Calu3 (cell line): ENCODE data around the gene PPP1R17. TPM values are rescaled to one million over a fixed set of nuclear protein-coding genes. Genes with fewer than 3 reads are reported as not detected.

Experiments used
- Bru-seq: library from RNA; stranded (reverse); fragments of 400-500 nt; gene quantifications from one replicate; lab custom pipeline; 2021; lab: Mats Ljungman, UMichigan
- BruChase-seq, 2 experiments: library from RNA; stranded (reverse); fragments of 400-500 nt; gene quantifications; one replicate each; lab custom pipeline; 2021; lab: Mats Ljungman, UMichigan
- BruUV-seq: library from RNA; stranded (reverse); fragments of 400-500 nt; replicated peaks from 2 replicates; lab custom pipeline; 2021; lab: Mats Ljungman, UMichigan
- CTCF ChIA-PET: fragments of 300-600 bp; sonication (Branson Sonifier 250); formaldehyde crosslinking; loops from one replicate; lab custom pipeline; 2022; ENCODE audit warnings: antibody characterized with exemption; lab: Charles Lee
- DNase-seq: peaks from one replicate; pipeline ENCODE4 v3.0.0; 2022
- H3K27ac Mint-ChIP-seq: one replicate; pipeline ENCODE4 v1.8.0; 2022; ENCODE audit warnings: mixed read lengths; ENCODE audit not compliant: unreplicated experiment
- H3K27me3 Mint-ChIP-seq: one replicate; pipeline ENCODE4 v1.8.0; 2022; ENCODE audit warnings: mixed read lengths; ENCODE audit not compliant: unreplicated experiment
- H3K36me3 Mint-ChIP-seq: one replicate; pipeline ENCODE4 v1.8.0; 2022; ENCODE audit warnings: mild to moderate bottlenecking, moderate library complexity, mixed read lengths; ENCODE audit not compliant: insufficient read depth, unreplicated experiment
- H3K4me1 Mint-ChIP-seq: one replicate; pipeline ENCODE4 v1.8.0; 2022; ENCODE audit warnings: mild to moderate bottlenecking, low read depth, mixed read lengths; ENCODE audit not compliant: unreplicated experiment
- H3K4me3 Mint-ChIP-seq: one replicate; pipeline ENCODE4 v1.8.0; 2022; ENCODE audit warnings: mild to moderate bottlenecking, low read depth, moderate library complexity, mixed read lengths; ENCODE audit not compliant: unreplicated experiment
- H3K9me3 Mint-ChIP-seq: one replicate; pipeline ENCODE4 v1.8.0; 2022; ENCODE audit warnings: low read depth, mixed read lengths; ENCODE audit not compliant: unreplicated experiment
- intact Hi-C: fragments of 100-400 bp; cut with micrococcal nuclease; formaldehyde crosslinking; loops from one replicate; pipeline ENCODE4 v1.10.0; 2022; ENCODE audit not compliant: unreplicated experiment
- long read RNA-seq: library from polyadenylated mRNA; stranded (forward); transcript quantifications from one replicate; pipeline ENCODE4 v2.0.0, GENCODE V29; 2022
- total RNA-seq: library from RNA; stranded (reverse); gene quantifications from 2 replicates; pipeline ENCODE4 v1.2.3, GENCODE V29; 2022
- TF ChIP-seq, protein P1 (sequence below): fragments of 200-600 bp; IDR thresholded peaks from one replicate; pipeline ENCODE4 v1.8.0; 2022; ENCODE audit warnings: antibody characterized with exemption; ENCODE audit not compliant: unreplicated experiment

The PPP1R17 gene
- total RNA-seq (not detected in 2 replicates), Bru-seq, nascent RNA (not detected), BruChase-seq, experiment 1, labeled RNA remaining after a 6-hour chase (not detected), BruChase-seq, experiment 2, labeled RNA remaining after a 2-hour chase (not detected)
- long read RNA-seq, partial matches to known transcripts, result 0 of 1 reads
- long read RNA-seq, other reads (novel, unspliced or antisense), result 1 of 1 reads

DNA sequence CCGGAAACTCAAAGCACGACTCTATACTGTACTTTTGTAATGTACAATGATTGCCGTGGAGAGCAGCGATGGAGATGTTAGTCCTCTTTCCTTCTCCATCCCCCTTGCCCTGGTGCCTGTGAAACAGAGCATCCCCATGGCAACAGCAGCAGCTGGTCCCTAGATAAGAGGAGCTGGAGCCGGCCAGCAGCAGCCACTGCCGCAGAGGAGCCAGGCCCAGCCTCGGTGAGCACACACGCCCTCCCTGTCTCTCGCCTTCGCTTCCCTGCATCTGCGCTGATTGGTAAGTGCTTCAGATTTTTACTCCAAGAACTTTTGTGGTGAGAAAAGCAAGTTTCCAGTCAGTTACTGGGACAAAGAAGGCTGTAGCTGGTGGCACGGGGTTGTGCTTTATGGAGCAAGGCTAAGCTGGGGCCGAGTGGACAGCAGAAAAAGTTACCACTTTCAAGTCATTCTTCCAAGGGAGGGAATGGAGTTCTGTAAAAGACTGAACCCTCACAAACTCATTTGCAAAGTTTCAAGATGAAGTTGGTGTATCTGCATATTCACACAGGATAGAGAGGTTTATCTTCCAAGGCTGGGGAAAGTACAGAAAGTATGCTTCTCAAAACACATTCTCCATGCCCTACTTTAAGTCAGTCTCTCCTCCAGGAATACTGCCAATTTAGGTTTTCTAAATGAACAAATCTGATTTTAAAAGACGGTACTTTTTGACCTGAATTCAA, at the start of gene PPP1R17:
TSS of gene PPP1R17 (plus strand) at position 192 of the 725 bp plus-strand sequence. CDS start 5,227 bp downstream, outside the sequence.
- no peaks in the 10 kb centered on the region for H3K36me3 Mint-ChIP-seq
- H3K4me1 Mint-ChIP-seq, result no peaks in the 10 kb centered on the region
- intact Hi-C loops, result no loop called here
- CTCF ChIA-PET, result no interaction called here
- BruUV-seq, result no TSS peak
- DNase-seq, result no peak
- TF ChIP-seq, protein P1, sequence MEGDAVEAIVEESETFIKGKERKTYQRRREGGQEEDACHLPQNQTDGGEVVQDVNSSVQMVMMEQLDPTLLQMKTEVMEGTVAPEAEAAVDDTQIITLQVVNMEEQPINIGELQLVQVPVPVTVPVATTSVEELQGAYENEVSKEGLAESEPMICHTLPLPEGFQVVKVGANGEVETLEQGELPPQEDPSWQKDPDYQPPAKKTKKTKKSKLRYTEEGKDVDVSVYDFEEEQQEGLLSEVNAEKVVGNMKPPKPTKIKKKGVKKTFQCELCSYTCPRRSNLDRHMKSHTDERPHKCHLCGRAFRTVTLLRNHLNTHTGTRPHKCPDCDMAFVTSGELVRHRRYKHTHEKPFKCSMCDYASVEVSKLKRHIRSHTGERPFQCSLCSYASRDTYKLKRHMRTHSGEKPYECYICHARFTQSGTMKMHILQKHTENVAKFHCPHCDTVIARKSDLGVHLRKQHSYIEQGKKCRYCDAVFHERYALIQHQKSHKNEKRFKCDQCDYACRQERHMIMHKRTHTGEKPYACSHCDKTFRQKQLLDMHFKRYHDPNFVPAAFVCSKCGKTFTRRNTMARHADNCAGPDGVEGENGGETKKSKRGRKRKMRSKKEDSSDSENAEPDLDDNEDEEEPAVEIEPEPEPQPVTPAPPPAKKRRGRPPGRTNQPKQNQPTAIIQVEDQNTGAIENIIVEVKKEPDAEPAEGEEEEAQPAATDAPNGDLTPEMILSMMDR, result no peak
- no peak within 1 kb of the TSS for H3K4me3 Mint-ChIP-seq
- no peak within 1 kb of the TSS for H3K27ac Mint-ChIP-seq
- no peaks in the 10 kb centered on the region for H3K9me3 Mint-ChIP-seq
- H3K27me3 Mint-ChIP-seq, result peaks cover 84% of the 10 kb centered on the region

DNA sequence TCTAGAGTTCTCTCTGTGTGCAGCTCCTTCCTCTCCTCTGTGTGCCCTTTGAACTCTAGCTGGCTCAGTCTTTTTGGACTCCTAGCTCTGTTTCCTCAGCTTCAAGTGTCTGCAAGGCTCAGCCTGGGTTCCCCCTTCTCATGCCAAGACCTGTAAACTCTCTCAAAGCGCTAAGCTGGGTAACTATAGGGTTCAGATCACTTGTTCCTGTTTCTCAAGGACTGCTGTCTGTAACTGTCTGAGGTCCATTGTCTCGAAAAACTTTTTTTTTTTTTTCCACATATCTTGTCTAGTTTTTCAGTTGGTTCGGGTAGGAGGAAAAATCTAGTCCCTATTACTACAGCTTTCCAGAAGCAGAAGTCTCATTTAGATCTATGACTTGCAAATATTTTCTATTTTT, 46.6 kb upstream of the PPP1R17 start:
- H3K36me3 Mint-ChIP-seq, result no peaks in the 10 kb centered on the region
- H3K27ac Mint-ChIP-seq, result no peak overlapping the region
- no peak overlapping the region for H3K4me3 Mint-ChIP-seq
- TF ChIP-seq, protein P1, result no peak
- no peaks in the 10 kb centered on the region for H3K9me3 Mint-ChIP-seq
- DNase-seq, result no peak
- CTCF ChIA-PET, result interaction anchor here (0.7 to 1.5 kb wide), 2 partner anchors 197 to 316 kb away, joined by 5 read pairs; no protein-coding TSS in a partner anchor
- intact Hi-C loops, result no loop called here
- no peaks in the 10 kb centered on the region for H3K27me3 Mint-ChIP-seq
- BruUV-seq, result no TSS peak
- H3K4me1 Mint-ChIP-seq, result no peaks in the 10 kb centered on the region

DNA sequence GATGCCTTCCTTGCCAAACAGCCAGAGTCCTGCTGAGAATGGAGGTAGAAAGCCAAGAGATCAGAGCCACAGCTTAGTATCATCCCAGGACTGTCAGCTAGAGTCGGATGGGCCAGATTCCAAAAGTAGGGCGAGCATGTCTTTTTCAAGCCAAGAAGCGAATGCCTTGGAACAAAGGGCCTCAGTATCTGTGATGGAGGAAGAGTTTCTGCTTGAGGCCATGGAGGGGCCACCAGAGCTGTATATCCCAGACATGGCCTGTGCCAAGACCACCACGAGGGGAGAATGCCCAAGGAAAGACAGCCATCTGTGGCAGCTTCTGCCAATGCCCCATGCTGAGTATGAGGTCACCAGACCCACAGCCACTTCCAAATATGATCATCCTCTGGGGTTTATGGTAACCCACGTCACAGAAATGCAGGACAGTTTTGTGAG, 44.3 kb upstream of the PPP1R17 start:
- BruUV-seq, result no TSS peak
- no peak for DNase-seq
- H3K4me1 Mint-ChIP-seq, result no peaks in the 10 kb centered on the region
- intact Hi-C loops, result no loop called here
- no peak overlapping the region for H3K27ac Mint-ChIP-seq
- H3K4me3 Mint-ChIP-seq, result no peak overlapping the region
- TF ChIP-seq, protein P1, result no peak
- H3K9me3 Mint-ChIP-seq, result no peaks in the 10 kb centered on the region
- no peaks in the 10 kb centered on the region for H3K27me3 Mint-ChIP-seq
- CTCF ChIA-PET, result no interaction called here
- no peaks in the 10 kb centered on the region for H3K36me3 Mint-ChIP-seq

DNA sequence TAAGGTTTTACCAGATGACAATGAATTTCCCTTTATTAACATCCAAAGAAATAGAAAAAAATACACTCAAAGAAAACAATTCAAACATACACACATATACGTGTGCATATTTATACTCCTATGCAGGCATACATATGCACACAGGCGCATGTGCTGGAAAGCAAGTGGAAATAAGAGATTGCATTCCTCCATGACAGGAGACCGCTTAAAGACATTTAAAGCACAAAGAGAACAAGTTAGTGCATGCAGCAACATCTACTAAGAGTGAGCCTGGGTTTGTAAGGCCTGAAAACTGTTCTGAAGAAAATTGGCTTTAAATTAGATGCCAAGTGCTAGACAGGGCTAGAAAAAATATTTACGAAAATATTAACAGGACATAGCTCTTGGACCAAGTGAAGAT, 40.1 kb upstream of the PPP1R17 start:
- intact Hi-C loops, result loop anchor here (5.0 kb wide), 1 partner anchor 505 kb away; no protein-coding TSS in a partner anchor
- no TSS peak for BruUV-seq
- Mint-ChIP-seq H3K27me3 (no peaks in the 10 kb centered on the region), H3K27ac (no peak overlapping the region), H3K4me1 (no peaks in the 10 kb centered on the region), H3K4me3 (no peak overlapping the region), H3K9me3 (no peaks in the 10 kb centered on the region), H3K36me3 (no peaks in the 10 kb centered on the region)
- no peak for DNase-seq
- TF ChIP-seq, protein P1, result no peak
- CTCF ChIA-PET, result interaction anchor here (0.6 to 0.9 kb wide), 3 partner anchors 17 to 777 kb away, joined by 3 to 4 read pairs (median 4); no protein-coding TSS in a partner anchor
